ENCODE measurements around the gene ABCC1.
"Not testable (repeated sequence)": the region's sequence is repeated elsewhere in the genome, so short reads cannot be mapped to it uniquely, and the experiment has no call there.

ABCC1 gene

GRCh38 chr16:15946257-15947044 lies 3.0 kb upstream of the ABCC1 start:
- no peak for DNase-seq

GRCh38 chr16:15947983-15948509 lies 1.4 kb upstream of the ABCC1 start:
- DNase-seq = no peak

- DNase-seq = no peak
These were observed 745 bp upstream of the ABCC1 start for GRCh38 chr16:15948532-15949209.

GRCh38 chr16:15950161-15950854 lies 892 bp downstream of the ABCC1 start:
- no peak for DNase-seq

DNA sequence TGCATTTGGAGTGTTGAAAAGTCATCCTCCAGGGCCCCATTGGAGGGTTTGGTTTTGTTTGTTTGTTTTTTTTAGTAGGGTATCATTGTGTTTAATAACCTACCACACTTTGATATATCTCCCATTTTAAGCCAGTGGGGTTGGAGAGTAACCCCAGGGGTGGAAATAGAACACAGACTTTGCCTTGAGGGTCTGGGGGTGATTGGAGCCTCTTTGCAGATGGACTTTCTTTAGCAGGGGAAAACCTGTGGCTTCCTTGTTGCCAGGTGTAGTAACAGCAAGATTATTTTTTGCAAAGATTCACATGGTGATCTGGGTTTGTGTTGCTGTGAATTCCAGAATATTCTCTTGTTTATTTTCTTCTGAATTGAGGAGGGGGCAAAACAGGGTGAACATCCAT lies 1.5 kb downstream of the ABCC1 start:
- DNase-seq = no peak

DNA sequence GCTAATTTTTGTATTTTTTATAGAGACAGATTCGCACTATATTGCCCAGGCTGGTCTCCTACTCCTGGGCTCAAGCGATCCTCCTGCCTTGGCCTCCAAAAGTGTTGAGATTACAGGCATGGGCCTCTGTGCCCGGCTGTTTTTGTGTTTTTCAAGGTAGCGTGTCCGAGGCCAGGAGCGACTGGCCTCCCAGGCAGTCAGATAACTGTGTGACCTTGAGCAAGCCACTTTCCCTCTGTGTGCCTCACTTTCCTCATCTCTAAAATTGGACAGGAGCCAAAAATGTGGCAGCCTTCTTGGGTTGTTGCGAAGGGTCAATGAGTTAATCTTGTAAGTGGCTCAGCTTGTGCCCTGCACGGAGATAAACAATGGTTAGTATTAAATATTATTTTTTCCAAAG lies 2.4 kb downstream of the ABCC1 start:
- DNase-seq = no peak

DNA sequence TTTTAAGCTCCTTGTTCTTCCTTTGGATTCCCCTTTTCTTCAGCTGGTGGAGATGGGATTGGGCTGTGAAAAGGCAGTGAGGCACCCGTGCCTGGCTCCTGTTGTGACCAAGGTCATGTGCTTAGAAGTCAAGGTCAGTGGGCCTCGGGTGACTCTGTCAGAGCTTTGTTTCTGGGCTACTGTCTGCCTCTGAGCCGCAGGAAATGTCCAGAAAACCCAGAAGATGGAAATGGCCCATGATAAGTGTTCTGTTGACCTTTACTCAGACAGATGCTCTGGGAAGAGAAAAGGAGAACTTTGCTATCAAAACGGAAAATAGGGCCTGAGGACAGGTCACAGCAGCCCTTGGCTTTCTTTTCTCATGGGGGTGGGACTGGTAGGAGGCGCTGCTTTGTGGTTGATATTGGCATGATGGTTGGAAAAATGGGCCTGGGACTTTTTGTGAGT lies 2.9 kb downstream of the ABCC1 start:
- DNase-seq = no peak

DNA sequence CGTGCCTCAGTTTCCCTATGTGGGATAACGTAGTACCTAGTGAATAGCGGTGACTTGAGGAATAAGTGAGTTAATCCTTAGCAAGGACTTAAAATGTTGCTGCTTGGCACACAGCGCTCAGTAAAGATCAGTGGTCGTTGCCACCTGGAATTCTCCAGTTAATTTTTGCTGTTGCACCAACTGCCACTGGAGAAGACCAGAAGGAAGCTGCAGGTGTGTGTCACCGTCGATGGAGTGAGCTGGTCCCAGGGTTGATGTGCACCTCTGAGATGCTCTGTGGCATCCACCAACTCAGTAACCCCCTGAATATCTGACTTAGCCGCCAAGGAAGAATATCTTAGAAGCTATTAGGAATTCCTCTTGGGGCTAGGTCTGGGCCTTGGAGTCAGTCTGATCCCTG lies 4.1 kb downstream of the ABCC1 start:
- no peak for DNase-seq

GRCh38 chr16:15953929-15954813 lies 4.8 kb downstream of the ABCC1 start:
- DNase-seq = no peak

- no peak for DNase-seq
These were observed 5.4 kb downstream of the ABCC1 start for GRCh38 chr16:15954814-15955151.

GRCh38 chr16:15955425-15955824 lies 6.0 kb downstream of the ABCC1 start:
- DNase-seq = no peak

DNA sequence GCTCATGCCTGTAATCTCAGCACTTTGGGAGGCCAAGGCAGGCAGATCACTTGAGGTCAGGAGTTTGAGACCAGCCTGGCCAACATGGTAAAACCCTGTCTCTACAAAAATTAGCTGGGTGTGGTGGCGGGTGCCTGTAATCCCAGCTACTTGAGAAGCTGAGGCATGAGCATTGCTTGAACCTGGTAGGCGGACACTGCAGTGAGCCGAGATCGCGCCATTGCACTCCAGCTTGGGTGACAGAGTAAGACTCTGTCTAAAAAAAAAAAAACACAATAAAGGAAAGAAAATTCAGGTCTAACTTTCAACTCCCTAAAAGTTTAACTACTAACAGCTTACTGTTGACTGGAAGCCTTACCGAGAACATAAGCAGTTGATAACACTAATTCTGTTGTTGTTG lies 6.7 kb downstream of the ABCC1 start:
- not testable (repeated sequence) for DNase-seq

DNA sequence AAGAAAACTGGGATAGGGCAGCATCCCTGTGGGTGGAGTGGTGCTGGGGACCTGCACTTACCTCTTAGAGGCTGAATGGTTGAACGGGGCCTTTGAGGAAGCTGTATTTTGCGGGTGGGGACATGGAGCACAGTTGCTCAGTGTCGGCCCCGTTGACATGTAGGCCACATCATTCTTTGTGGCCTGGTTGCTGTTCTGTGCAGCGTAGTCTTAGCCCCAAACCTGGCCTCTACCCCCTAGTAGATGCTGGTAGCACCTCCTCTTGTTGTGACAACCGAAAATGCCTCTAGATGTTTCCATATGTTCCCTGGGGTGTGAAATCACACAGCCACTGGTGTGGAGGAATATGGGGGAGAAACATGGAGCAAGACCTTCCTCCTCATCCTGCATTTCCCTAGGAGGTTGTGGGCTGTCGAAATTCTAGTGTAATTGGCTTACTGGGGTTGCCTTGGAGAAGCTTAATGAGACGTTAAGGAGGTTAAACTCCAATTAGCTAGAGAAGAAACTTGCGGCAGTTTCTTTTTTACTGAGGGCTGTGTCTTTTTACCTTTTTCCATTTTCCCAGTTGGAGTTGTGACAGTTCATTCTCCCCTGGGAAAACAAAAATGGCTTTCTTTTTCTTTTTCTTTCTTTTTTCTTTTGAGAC lies 9.4 kb downstream of the ABCC1 start:
- no peak for DNase-seq

GRCh38 chr16:15960124-15960971 lies 10.9 kb downstream of the ABCC1 start:
- DNase-seq = no peak

- DNase-seq = no peak
These were observed 11.7 kb downstream of the ABCC1 start for GRCh38 chr16:15961060-15961511.

GRCh38 chr16:15961571-15962090 lies 12.2 kb downstream of the ABCC1 start:
- no peak for DNase-seq

GRCh38 chr16:15963307-15963910 lies 14.0 kb downstream of the ABCC1 start:
- DNase-seq = no peak

DNA sequence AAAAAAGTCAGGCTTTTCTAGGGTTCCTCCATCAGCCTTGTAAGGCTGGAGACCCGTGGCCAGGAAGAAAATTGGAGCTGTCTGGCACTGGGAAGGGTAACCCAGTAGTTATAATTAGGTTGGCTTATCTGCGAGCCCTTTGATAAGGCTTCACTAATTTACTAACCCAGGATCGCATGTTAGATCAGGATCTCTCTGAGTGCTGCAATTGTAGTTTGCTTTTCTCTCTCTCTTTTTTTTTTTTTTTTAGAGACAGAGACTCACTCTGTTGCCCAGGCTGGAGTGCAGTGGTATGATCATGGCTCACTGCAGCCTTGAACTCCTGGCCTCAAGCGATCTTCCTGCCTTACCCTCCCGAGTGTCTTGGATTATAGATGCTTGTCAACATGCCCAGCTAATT lies 17.0 kb downstream of the ABCC1 start:
- no peak for DNase-seq

- DNase-seq = no peak
These were observed 17.6 kb downstream of the ABCC1 start for GRCh38 chr16:15966836-15967546.
